ENCODE results near the gene MBP. TPM values are rescaled to one million over a fixed set of nuclear protein-coding genes. Genes with fewer than 3 reads are reported as not detected.

MBP gene
- total and polyA plus RNA-seq, 8 donors = 6.3 to 33.5 (median 20.7) TPM

- H3K9me3 ChIP-seq = no peaks in the 10 kb centered on the region
- H3K27ac ChIP-seq = no peak overlapping the region
- intact Hi-C loops (cut with DNase I) = no loop called here
- ATAC-seq (no peak), FAIRE-seq (no peak), DNase-seq (no peak)
- WGBS, 2 donors = 96 to 99% methylated on average over 3 of the region's 3 CpGs
- TF ChIP-seq CTCF (IDR thresholded peaks at IDR 0.05) = no peak
- H3K27me3 ChIP-seq = no peaks in the 10 kb centered on the region
- no peaks in the 10 kb centered on the region for H3K4me1 ChIP-seq
- H3K36me3 ChIP-seq = no peaks in the 10 kb centered on the region
- H3K4me3 ChIP-seq = no peak overlapping the region
Observed at GRCh38 chr18:77033575-77033974, 99.0 kb downstream of the MBP start.

GRCh38 chr18:77032181-77032701 is 100.3 kb downstream of the MBP start:
- no peak overlapping the region for H3K27ac ChIP-seq
- no peak for FAIRE-seq
- H3K27me3 ChIP-seq = no peaks in the 10 kb centered on the region
- H3K36me3 ChIP-seq = no peaks in the 10 kb centered on the region
- TF ChIP-seq CTCF (IDR thresholded peaks at IDR 0.05) = no peak
- 74 to 75% methylated on average over 19 of the region's 19 CpGs for WGBS, 2 donors
- no peaks in the 10 kb centered on the region for H3K9me3 ChIP-seq
- no peak overlapping the region for H3K4me3 ChIP-seq
- intact Hi-C loops (cut with DNase I) = no loop called here
- peak in 1 of 4 donors; percentile 23 for ATAC-seq
- H3K4me1 ChIP-seq = no peaks in the 10 kb centered on the region
- DNase-seq = no peak

GRCh38 chr18:77031662-77032061 is 100.9 kb downstream of the MBP start:
- intact Hi-C loops (cut with DNase I) = no loop called here
- FAIRE-seq (no peak), ATAC-seq (no peak), DNase-seq (peak in 1 of 6 donors; percentile 41)
- 95 to 96% methylated on average over 9 of the region's 9 CpGs for WGBS, 2 donors
- TF ChIP-seq CTCF (IDR thresholded peaks at IDR 0.05) = no peak
- Histone ChIP-seq H3K4me1 (no peaks in the 10 kb centered on the region), H3K4me3 (no peak overlapping the region), H3K9me3 (no peaks in the 10 kb centered on the region), H3K36me3 (no peaks in the 10 kb centered on the region), H3K27ac (no peak overlapping the region), H3K27me3 (no peaks in the 10 kb centered on the region)

GRCh38 chr18:77030201-77030600 is 102.4 kb downstream of the MBP start:
- H3K27me3 ChIP-seq = no peaks in the 10 kb centered on the region
- no peak overlapping the region for H3K4me3 ChIP-seq
- H3K4me1 ChIP-seq = no peaks in the 10 kb centered on the region
- WGBS, 2 donors = 94 to 95% methylated on average over 7 of the region's 7 CpGs
- DNase-seq = no peak
- no peak for FAIRE-seq
- H3K27ac ChIP-seq = no peak overlapping the region
- intact Hi-C loops (cut with DNase I) = no loop called here
- no peaks in the 10 kb centered on the region for H3K9me3 ChIP-seq
- no peaks in the 10 kb centered on the region for H3K36me3 ChIP-seq
- no peak for TF ChIP-seq CTCF (IDR thresholded peaks at IDR 0.05)
- ATAC-seq = no peak

- DNase-seq (peak in 1 of 6 donors; percentile 51), FAIRE-seq (no peak), ATAC-seq (no peak)
- H3K4me3 ChIP-seq = no peak overlapping the region
- H3K9me3 ChIP-seq = no peaks in the 10 kb centered on the region
- no peaks in the 10 kb centered on the region for H3K27me3 ChIP-seq
- TF ChIP-seq CTCF (IDR thresholded peaks at IDR 0.05) = no peak
- WGBS, 2 donors = 96 to 97% methylated on average over 28 of the region's 28 CpGs
- H3K36me3 ChIP-seq = no peaks in the 10 kb centered on the region
- no peak overlapping the region for H3K27ac ChIP-seq
- intact Hi-C loops (cut with DNase I) = no loop called here
- no peaks in the 10 kb centered on the region for H3K4me1 ChIP-seq
Observed at GRCh38 chr18:77025831-77026363, 106.7 kb downstream of the MBP start.
